Activated naive CD4-positive, alpha-beta T cell treated with anti-CD3 and anti-CD28 coated beads, Interleukin-2, amount 50 U/mL, for 72 hours (primary cell): ENCODE measurements around the gene OMP. TPM values are rescaled to one million over a fixed set of nuclear protein-coding genes. Genes with fewer than 3 reads are reported as not detected.
"Not testable (repeated sequence)": the region's sequence is repeated elsewhere in the genome, so short reads cannot be mapped to it uniquely, and the experiment has no call there.

Experiments
- ATAC-seq, 2 donors: fragments of 150-1000 bp; cut with Tn5 transposase; 2 replicates each; pipeline ENCODE4 v1.10.0; 2021; ENCODE audit warnings: mild to moderate bottlenecking in 2 of 2, moderate library complexity in 2 of 2
- DNase-seq, 2 donors: peaks; one replicate each; pipeline ENCODE4 v3.0.0; 2021 to 2022; ENCODE audit warnings: low spot score in 2 of 2
- H3K27ac Mint-ChIP-seq, 2 donors: one replicate each; pipeline ENCODE4 v1.8.0; 2022; ENCODE audit warnings: mild to moderate bottlenecking in 2 of 2, mixed read lengths in 2 of 2
- H3K36me3 Mint-ChIP-seq, 2 donors: one replicate each; pipeline ENCODE4 v1.8.0; 2022; ENCODE audit warnings: mixed read lengths in 2 of 2
- H3K9me3 Mint-ChIP-seq, 2 donors: one replicate each; pipeline ENCODE4 v1.8.0; 2022; ENCODE audit warnings: mixed read lengths in 2 of 2
- total RNA-seq, 2 donors: library from RNA; stranded (reverse); gene quantifications; one replicate each; pipeline ENCODE4 v1.2.3, GENCODE V29; 2022

Gene OMP
- total RNA-seq, 2 donors from 2014 or later, result not detected

GRCh38 chr11:77092382-77092781 lies 10.3 kb upstream of the OMP start:
- no peaks in the 10 kb centered on the region for H3K36me3 Mint-ChIP-seq
- no peak for ATAC-seq
- DNase-seq, result no peak
- no peaks in the 10 kb centered on the region for H3K9me3 Mint-ChIP-seq
- H3K27ac Mint-ChIP-seq, result no peak overlapping the region

GRCh38 chr11:77093056-77093891 lies 9.4 kb upstream of the OMP start:
- Mint-ChIP-seq H3K27ac (peak overlapping the region in 1 of 2 donors; percentile 7), H3K9me3 (no peaks in the 10 kb centered on the region), H3K36me3 (no peaks in the 10 kb centered on the region)
- ATAC-seq, result no peak
- no peak for DNase-seq

GRCh38 chr11:77093987-77094840 lies 8.4 kb upstream of the OMP start:
- DNase-seq (no peak), ATAC-seq (no peak)
- H3K9me3 Mint-ChIP-seq, result no peaks in the 10 kb centered on the region
- no peak overlapping the region for H3K27ac Mint-ChIP-seq
- H3K36me3 Mint-ChIP-seq, result no peaks in the 10 kb centered on the region

- no peak overlapping the region for H3K27ac Mint-ChIP-seq
- DNase-seq (no peak), ATAC-seq (no peak)
- H3K9me3 Mint-ChIP-seq, result no peaks in the 10 kb centered on the region
- no peaks in the 10 kb centered on the region for H3K36me3 Mint-ChIP-seq
These were observed 7.7 kb upstream of the OMP start for GRCh38 chr11:77094841-77095365.

- no peak for DNase-seq
- ATAC-seq, result no peak
- no peaks in the 10 kb centered on the region for H3K36me3 Mint-ChIP-seq
- H3K9me3 Mint-ChIP-seq, result no peaks in the 10 kb centered on the region
- peak overlapping the region in 1 of 2 donors; percentile 44 for H3K27ac Mint-ChIP-seq
These were observed 6.8 kb upstream of the OMP start for GRCh38 chr11:77095551-77096490.

GRCh38 chr11:77096591-77097019 lies 6.0 kb upstream of the OMP start:
- H3K36me3 Mint-ChIP-seq, result no peaks in the 10 kb centered on the region
- no peaks in the 10 kb centered on the region for H3K9me3 Mint-ChIP-seq
- no peak for ATAC-seq
- no peak overlapping the region for H3K27ac Mint-ChIP-seq
- DNase-seq, result no peak

- not testable (repeated sequence) for ATAC-seq, H3K36me3 Mint-ChIP-seq, DNase-seq, H3K9me3 Mint-ChIP-seq, H3K27ac Mint-ChIP-seq
These were observed 5.5 kb upstream of the OMP start for GRCh38 chr11:77097180-77097579.

GRCh38 chr11:77100166-77101042 lies 2.2 kb upstream of the OMP start:
- Mint-ChIP-seq H3K9me3 (no peaks in the 10 kb centered on the region), H3K36me3 (no peaks in the 10 kb centered on the region), H3K27ac (no peak overlapping the region)
- DNase-seq (no peak), ATAC-seq (no peak)

- DNase-seq (no peak), ATAC-seq (peak in 1 of 2 donors; percentile 44)
- no peaks in the 10 kb centered on the region for H3K36me3 Mint-ChIP-seq
- no peak overlapping the region for H3K27ac Mint-ChIP-seq
- H3K9me3 Mint-ChIP-seq, result no peaks in the 10 kb centered on the region
These were observed 1.6 kb upstream of the OMP start for GRCh38 chr11:77101043-77101537.

GRCh38 chr11:77103319-77103718 lies 679 bp downstream of the OMP start:
- ATAC-seq, result no peak
- Mint-ChIP-seq H3K9me3 (no peaks in the 10 kb centered on the region), H3K36me3 (no peaks in the 10 kb centered on the region), H3K27ac (peak overlapping the region in 1 of 2 donors; percentile 51)
- no peak for DNase-seq

GRCh38 chr11:77104727-77105126 lies 2.1 kb downstream of the OMP start:
- H3K36me3 Mint-ChIP-seq, result no peaks in the 10 kb centered on the region
- no peak for DNase-seq
- no peaks in the 10 kb centered on the region for H3K9me3 Mint-ChIP-seq
- ATAC-seq, result peak in 1 of 2 donors; percentile 7
- no peak overlapping the region for H3K27ac Mint-ChIP-seq

- DNase-seq (no peak), ATAC-seq (no peak)
- Mint-ChIP-seq H3K9me3 (no peaks in the 10 kb centered on the region), H3K36me3 (no peaks in the 10 kb centered on the region), H3K27ac (no peak overlapping the region)
These were observed 3.7 kb downstream of the OMP start for GRCh38 chr11:77106321-77106720.

- no peak for ATAC-seq
- H3K27ac Mint-ChIP-seq, result no peak overlapping the region
- no peak for DNase-seq
- H3K36me3 Mint-ChIP-seq, result no peaks in the 10 kb centered on the region
- no peaks in the 10 kb centered on the region for H3K9me3 Mint-ChIP-seq
These were observed 4.1 kb downstream of the OMP start for GRCh38 chr11:77106759-77107158.

GRCh38 chr11:77107950-77108349 lies 5.3 kb downstream of the OMP start:
- Mint-ChIP-seq H3K27ac (peak overlapping the region in 1 of 2 donors; percentile 35), H3K9me3 (no peaks in the 10 kb centered on the region), H3K36me3 (no peaks in the 10 kb centered on the region)
- ATAC-seq, result no peak
- no peak for DNase-seq

- Mint-ChIP-seq H3K36me3 (no peaks in the 10 kb centered on the region), H3K9me3 (no peaks in the 10 kb centered on the region), H3K27ac (no peak overlapping the region)
- ATAC-seq (no peak), DNase-seq (no peak)
These were observed 5.8 kb downstream of the OMP start for GRCh38 chr11:77108436-77108835.
